SKM-1 (cell line): ENCODE measurements around the gene ABLIM1.

Source experiments
- DNase-seq: peaks from one replicate; lab custom pipeline; 2025; ENCODE audit not compliant: unreplicated experiment; lab: John Stamatoyannopoulos, UW

Gene ABLIM1

GRCh38 chr10:114548662-114549061, 109.4 kb downstream of the ABLIM1 start:
- DNase-seq = no peak

GRCh38 chr10:114547514-114547913, 110.6 kb downstream of the ABLIM1 start:
- no peak for DNase-seq

GRCh38 chr10:114547056-114547455, 111.0 kb downstream of the ABLIM1 start:
- no peak for DNase-seq

- DNase-seq = no peak
Observed at GRCh38 chr10:114545819-114546218, 112.3 kb downstream of the ABLIM1 start.

- no peak for DNase-seq
Observed at GRCh38 chr10:114545071-114545470, 113.0 kb downstream of the ABLIM1 start.

- peak; percentile 84 for DNase-seq
Observed at GRCh38 chr10:114544045-114544659, 113.9 kb downstream of the ABLIM1 start.

- no peak for DNase-seq
Observed at GRCh38 chr10:114543456-114543855, 114.6 kb downstream of the ABLIM1 start.

GRCh38 chr10:114542373-114542772, 115.7 kb downstream of the ABLIM1 start:
- DNase-seq = no peak

GRCh38 chr10:114541797-114542160, 116.3 kb downstream of the ABLIM1 start:
- DNase-seq = no peak

- DNase-seq = no peak
Observed at GRCh38 chr10:114541081-114541796, 116.8 kb downstream of the ABLIM1 start.

GRCh38 chr10:114540236-114540635, 117.8 kb downstream of the ABLIM1 start:
- no peak for DNase-seq

- DNase-seq = no peak
Observed at GRCh38 chr10:114539623-114540022, 118.5 kb downstream of the ABLIM1 start.

- no peak for DNase-seq
Observed at GRCh38 chr10:114538181-114538906, 119.7 kb downstream of the ABLIM1 start.

GRCh38 chr10:114537736-114538135, 120.3 kb downstream of the ABLIM1 start:
- no peak for DNase-seq

GRCh38 chr10:114534571-114534981, 123.5 kb downstream of the ABLIM1 start:
- DNase-seq = no peak

- no peak for DNase-seq
Observed at GRCh38 chr10:114532226-114532625, 125.8 kb downstream of the ABLIM1 start.

GRCh38 chr10:114526504-114527238, 131.4 kb downstream of the ABLIM1 start:
- peak; percentile 90 for DNase-seq

- no peak for DNase-seq
Observed at GRCh38 chr10:114526126-114526503, 132.0 kb downstream of the ABLIM1 start.

GRCh38 chr10:114525368-114525949, 132.6 kb downstream of the ABLIM1 start:
- no peak for DNase-seq

- DNase-seq = no peak
Observed at GRCh38 chr10:114523876-114524275, 134.2 kb downstream of the ABLIM1 start.

GRCh38 chr10:114521255-114521654, 136.8 kb downstream of the ABLIM1 start:
- DNase-seq = no peak
